GM23338 (cell line): ENCODE measurements around the gene MAIP1. TPM values are rescaled to one million over a fixed set of nuclear protein-coding genes. Genes with fewer than 3 reads are reported as not detected.

Experiments used
- ATAC-seq: fragments of 200-7000 bp; cut with Tn5 transposase; 3 replicates; pipeline ENCODE4 v1.9.1; 2020
- DNase-seq: peaks from one replicate; pipeline ENCODE4 v3.0.0-alpha.2; 2015; ENCODE audit warnings: low spot score
- H2AFZ ChIP-seq: fragments of 200-600 bp; sonication (generic); 2 replicates; pipeline ENCODE4 v1.8.0; 2016; ENCODE audit warnings: antibody characterized with exemption, mild to moderate bottlenecking, moderate library complexity
- H3F3A ChIP-seq: fragments of 200-600 bp; sonication (generic); replicated peaks from 2 replicates; pipeline ENCODE4 v1.8.0; 2017; ENCODE audit warnings: antibody characterized with exemption, mixed run types, low read depth
- H3K27ac ChIP-seq: fragments of 200-600 bp; sonication (generic); 2 replicates; pipeline ENCODE4 v1.6.1; 2016; ENCODE audit warnings: low read depth
- H3K27me3 ChIP-seq: fragments of 200-600 bp; sonication (generic); 2 replicates; pipeline ENCODE4 v1.8.0; 2016; ENCODE audit warnings: mild to moderate bottlenecking, mixed run types, moderate library complexity; ENCODE audit not compliant: insufficient read depth
- H3K36me3 ChIP-seq: fragments of 200-600 bp; sonication (generic); 2 replicates; pipeline ENCODE4 v1.8.0; 2016; ENCODE audit warnings: mild to moderate bottlenecking; ENCODE audit not compliant: insufficient read depth
- H3K4me1 ChIP-seq: fragments of 200-600 bp; sonication (generic); 2 replicates; pipeline ENCODE4 v1.8.0; 2016; ENCODE audit warnings: mild to moderate bottlenecking, moderate library complexity; ENCODE audit not compliant: insufficient read depth
- H3K4me2 ChIP-seq: fragments of 200-600 bp; sonication (generic); 2 replicates; pipeline ENCODE4 v1.7.1; 2017; ENCODE audit warnings: mixed run types
- H3K4me3 ChIP-seq: fragments of 200-600 bp; sonication (generic); 2 replicates; pipeline ENCODE4 v1.6.1; 2016; ENCODE audit warnings: mixed run types
- H3K79me2 ChIP-seq: fragments of 200-600 bp; sonication (generic); replicated peaks from 2 replicates; pipeline ENCODE4 v1.8.0; 2017; ENCODE audit warnings: mild to moderate bottlenecking; ENCODE audit not compliant: insufficient read depth
- H3K9me2 ChIP-seq: fragments of 200-600 bp; sonication (generic); 2 replicates; pipeline ENCODE4 v1.8.0; 2017; ENCODE audit not compliant: insufficient read depth
- H4K20me1 ChIP-seq: fragments of 200-600 bp; sonication (generic); replicated peaks from 2 replicates; pipeline ENCODE4 v1.8.0; 2017; ENCODE audit warnings: mild to moderate bottlenecking; ENCODE audit not compliant: insufficient read depth
- H3K27ac Mint-ChIP-seq: 2 replicates; pipeline ENCODE4 v1.8.0; 2020; ENCODE audit warnings: inconsistent platforms, mild to moderate bottlenecking, moderate library complexity, mixed read lengths
- H3K27me3 Mint-ChIP-seq: 3 replicates; pipeline ENCODE4 v1.8.0; 2022; ENCODE audit warnings: low read depth, mild to moderate bottlenecking, moderate library complexity, mixed read lengths, inconsistent platforms; ENCODE audit not compliant: insufficient read depth, poor library complexity
- H3K36me3 Mint-ChIP-seq: 3 replicates; pipeline ENCODE4 v1.8.0; 2021; ENCODE audit warnings: low read depth, mild to moderate bottlenecking, inconsistent platforms, moderate library complexity, mixed read lengths
- H3K4me1 Mint-ChIP-seq: 3 replicates; pipeline ENCODE4 v1.8.0; 2020; ENCODE audit warnings: mild to moderate bottlenecking, inconsistent platforms, mixed read lengths
- H3K4me3 Mint-ChIP-seq: 3 replicates; pipeline ENCODE4 v1.8.0; 2021; ENCODE audit warnings: moderate library complexity, mild to moderate bottlenecking, inconsistent platforms, mixed read lengths
- H3K9me3 Mint-ChIP-seq: 3 replicates; pipeline ENCODE4 v1.8.0; 2020; ENCODE audit warnings: moderate library complexity, mild to moderate bottlenecking, inconsistent platforms, mixed read lengths
- NANOG ChIP-seq: IDR thresholded peaks from 2 replicates; pipeline ENCODE4 v1.6.1; 2016; ENCODE audit warnings: antibody characterized with exemption, borderline replicate concordance
- polyA plus RNA-seq: library from polyadenylated mRNA; unstranded; fragments of >200 nt; fragmentation: Nextera tagmentation; extraction: Ambion mirVana; gene quantifications from 2 replicates; pipeline ENCODE4 v1.2.1, GENCODE V29; 2016
- total RNA-seq: library from RNA; depleted of rRNA; stranded (reverse); fragments of >200 nt; shearing (Covaris generic); gene quantifications from 2 replicates; pipeline ENCODE4 v1.2.3, GENCODE V29; 2014
- TF ChIP-seq, protein P1 (sequence below): fragments of 250-450 bp; sonication (Bioruptor Pico); IDR thresholded peaks from 2 replicates; pipeline ENCODE4 v1.5.0; 2020; ENCODE audit warnings: mild to moderate bottlenecking, moderate library complexity

MAIP1 gene
- total and polyA plus RNA-seq, 2 experiments from 2014 or later: 36.0 to 41.9 TPM

DNA sequence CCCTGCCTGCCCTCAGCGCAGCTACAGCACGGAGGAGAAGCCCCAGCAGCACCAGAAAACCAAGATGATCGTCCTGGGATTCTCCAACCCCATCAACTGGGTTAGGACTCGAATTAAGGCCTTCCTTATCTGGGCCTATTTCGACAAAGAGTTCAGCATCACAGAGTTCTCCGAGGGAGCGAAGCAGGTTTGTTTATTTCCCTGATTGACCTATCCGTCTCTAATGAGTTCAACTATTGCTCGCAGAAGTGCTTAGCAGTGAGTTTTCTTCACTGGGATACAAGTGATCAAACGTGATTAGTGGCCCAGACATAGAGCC lies 639 bp downstream of the MAIP1 start:
- H3K79me2 ChIP-seq: peaks cover 76% of the 10 kb centered on the region

More for the DNA sequence above, 639 bp downstream of the MAIP1 start:
- Histone ChIP-seq H3F3A (no peaks in the 10 kb centered on the region), H2AFZ (peak overlapping the region; percentile 88), H3K36me3 (peaks cover 24% of the 10 kb centered on the region), H3K4me3 (peak overlapping the region; percentile 77), H4K20me1 (no peaks in the 10 kb centered on the region; the same call in none of the 2 replicates), H3K9me2 (no peaks in the 10 kb centered on the region), H3K4me1 (peaks cover 16% of the 10 kb centered on the region), H3K27me3 (no peaks in the 10 kb centered on the region), H3K4me2 (peak overlapping the region; percentile 83), H3K27ac (peak overlapping the region; percentile 99)
- DNase-seq: no peak
- Mint-ChIP-seq H3K27ac (peak overlapping the region; percentile 100), H3K4me3 (peak overlapping the region; percentile 99), H3K9me3 (no peaks in the 10 kb centered on the region), H3K4me1 (peaks cover 25% of the 10 kb centered on the region), H3K36me3 (peaks cover 33% of the 10 kb centered on the region), H3K27me3 (peaks cover 17% of the 10 kb centered on the region)
- TF ChIP-seq NANOG: no peak
- TF ChIP-seq, protein P1, sequence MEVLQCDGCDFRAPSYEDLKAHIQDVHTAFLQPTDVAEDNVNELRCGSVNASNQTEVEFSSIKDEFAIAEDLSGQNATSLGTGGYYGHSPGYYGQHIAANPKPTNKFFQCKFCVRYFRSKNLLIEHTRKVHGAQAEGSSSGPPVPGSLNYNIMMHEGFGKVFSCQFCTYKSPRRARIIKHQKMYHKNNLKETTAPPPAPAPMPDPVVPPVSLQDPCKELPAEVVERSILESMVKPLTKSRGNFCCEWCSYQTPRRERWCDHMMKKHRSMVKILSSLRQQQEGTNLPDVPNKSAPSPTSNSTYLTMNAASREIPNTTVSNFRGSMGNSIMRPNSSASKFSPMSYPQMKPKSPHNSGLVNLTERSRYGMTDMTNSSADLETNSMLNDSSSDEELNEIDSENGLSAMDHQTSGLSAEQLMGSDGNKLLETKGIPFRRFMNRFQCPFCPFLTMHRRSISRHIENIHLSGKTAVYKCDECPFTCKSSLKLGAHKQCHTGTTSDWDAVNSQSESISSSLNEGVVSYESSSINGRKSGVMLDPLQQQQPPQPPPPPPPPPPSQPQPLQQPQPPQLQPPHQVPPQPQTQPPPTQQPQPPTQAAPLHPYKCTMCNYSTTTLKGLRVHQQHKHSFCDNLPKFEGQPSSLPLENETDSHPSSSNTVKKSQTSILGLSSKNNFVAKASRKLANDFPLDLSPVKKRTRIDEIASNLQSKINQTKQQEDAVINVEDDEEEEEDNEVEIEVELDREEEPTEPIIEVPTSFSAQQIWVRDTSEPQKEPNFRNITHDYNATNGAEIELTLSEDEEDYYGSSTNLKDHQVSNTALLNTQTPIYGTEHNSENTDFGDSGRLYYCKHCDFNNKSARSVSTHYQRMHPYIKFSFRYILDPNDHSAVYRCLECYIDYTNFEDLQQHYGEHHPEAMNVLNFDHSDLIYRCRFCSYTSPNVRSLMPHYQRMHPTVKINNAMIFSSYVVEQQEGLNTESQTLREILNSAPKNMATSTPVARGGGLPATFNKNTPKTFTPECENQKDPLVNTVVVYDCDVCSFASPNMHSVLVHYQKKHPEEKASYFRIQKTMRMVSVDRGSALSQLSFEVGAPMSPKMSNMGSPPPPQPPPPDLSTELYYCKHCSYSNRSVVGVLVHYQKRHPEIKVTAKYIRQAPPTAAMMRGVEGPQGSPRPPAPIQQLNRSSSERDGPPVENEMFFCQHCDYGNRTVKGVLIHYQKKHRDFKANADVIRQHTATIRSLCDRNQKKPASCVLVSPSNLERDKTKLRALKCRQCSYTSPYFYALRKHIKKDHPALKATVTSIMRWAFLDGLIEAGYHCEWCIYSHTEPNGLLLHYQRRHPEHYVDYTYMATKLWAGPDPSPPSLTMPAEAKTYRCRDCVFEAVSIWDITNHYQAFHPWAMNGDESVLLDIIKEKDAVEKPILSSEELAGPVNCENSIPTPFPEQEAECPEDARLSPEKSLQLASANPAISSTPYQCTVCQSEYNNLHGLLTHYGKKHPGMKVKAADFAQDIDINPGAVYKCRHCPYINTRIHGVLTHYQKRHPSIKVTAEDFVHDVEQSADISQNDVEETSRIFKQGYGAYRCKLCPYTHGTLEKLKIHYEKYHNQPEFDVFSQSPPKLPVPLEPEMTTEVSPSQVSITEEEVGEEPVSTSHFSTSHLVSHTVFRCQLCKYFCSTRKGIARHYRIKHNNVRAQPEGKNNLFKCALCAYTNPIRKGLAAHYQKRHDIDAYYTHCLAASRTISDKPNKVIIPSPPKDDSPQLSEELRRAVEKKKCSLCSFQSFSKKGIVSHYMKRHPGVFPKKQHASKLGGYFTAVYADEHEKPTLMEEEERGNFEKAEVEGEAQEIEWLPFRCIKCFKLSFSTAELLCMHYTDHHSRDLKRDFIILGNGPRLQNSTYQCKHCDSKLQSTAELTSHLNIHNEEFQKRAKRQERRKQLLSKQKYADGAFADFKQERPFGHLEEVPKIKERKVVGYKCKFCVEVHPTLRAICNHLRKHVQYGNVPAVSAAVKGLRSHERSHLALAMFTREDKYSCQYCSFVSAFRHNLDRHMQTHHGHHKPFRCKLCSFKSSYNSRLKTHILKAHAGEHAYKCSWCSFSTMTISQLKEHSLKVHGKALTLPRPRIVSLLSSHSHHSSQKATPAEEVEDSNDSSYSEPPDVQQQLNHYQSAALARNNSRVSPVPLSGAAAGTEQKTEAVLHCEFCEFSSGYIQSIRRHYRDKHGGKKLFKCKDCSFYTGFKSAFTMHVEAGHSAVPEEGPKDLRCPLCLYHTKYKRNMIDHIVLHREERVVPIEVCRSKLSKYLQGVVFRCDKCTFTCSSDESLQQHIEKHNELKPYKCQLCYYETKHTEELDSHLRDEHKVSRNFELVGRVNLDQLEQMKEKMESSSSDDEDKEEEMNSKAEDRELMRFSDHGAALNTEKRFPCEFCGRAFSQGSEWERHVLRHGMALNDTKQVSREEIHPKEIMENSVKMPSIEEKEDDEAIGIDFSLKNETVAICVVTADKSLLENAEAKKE (CRISPR knock-in tag): no peak
- no peak for ATAC-seq
